Astrocyte of the cerebellum (primary cell): ENCODE results near the gene FABP6.

Experiments
- DNase-seq: peaks from one replicate; pipeline ENCODE4 v3.0.0-alpha.2; 2011; ENCODE audit warnings: low read depth
- H3K4me3 ChIP-seq: 2 replicates; pipeline ENCODE4 v1.5.1; 2011; ENCODE audit warnings: mild to moderate bottlenecking, low read depth, low read length, moderate library complexity
- in situ Hi-C: cut with HindIII; loops from 2 replicates; pipeline ENCODE4 v1.10.0; 2017; ENCODE audit warnings: low sequenced_read_pairs
- TF ChIP-seq, protein P1 (sequence below): IDR thresholded peaks from 2 replicates; pipeline ENCODE4 v1.5.1; 2012; ENCODE audit warnings: low read length, low read depth, moderate library complexity, mild to moderate bottlenecking; ENCODE audit errors: missing control alignments

FABP6 gene

DNA sequence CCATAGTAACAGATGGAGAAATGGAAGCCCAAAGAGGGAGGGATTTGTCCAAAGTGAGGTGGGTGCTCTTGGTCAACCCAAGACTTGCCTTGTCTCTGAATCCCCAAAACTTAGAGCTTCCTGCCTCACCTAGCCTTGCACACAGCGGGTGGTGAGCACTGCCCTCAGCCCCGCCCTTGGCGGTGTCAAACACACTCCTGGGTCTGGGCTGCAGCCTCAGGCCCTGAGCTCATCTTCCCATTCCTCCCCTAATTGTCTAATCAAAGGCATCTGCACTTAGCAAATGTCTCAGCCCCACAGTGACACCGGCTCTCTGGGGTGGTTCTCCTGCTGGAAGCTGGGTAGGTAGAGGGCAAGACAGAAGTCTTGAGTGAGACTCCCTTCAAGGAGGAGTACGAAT is 20.9 kb downstream of the FABP6 start:
- TF ChIP-seq, protein P1, sequence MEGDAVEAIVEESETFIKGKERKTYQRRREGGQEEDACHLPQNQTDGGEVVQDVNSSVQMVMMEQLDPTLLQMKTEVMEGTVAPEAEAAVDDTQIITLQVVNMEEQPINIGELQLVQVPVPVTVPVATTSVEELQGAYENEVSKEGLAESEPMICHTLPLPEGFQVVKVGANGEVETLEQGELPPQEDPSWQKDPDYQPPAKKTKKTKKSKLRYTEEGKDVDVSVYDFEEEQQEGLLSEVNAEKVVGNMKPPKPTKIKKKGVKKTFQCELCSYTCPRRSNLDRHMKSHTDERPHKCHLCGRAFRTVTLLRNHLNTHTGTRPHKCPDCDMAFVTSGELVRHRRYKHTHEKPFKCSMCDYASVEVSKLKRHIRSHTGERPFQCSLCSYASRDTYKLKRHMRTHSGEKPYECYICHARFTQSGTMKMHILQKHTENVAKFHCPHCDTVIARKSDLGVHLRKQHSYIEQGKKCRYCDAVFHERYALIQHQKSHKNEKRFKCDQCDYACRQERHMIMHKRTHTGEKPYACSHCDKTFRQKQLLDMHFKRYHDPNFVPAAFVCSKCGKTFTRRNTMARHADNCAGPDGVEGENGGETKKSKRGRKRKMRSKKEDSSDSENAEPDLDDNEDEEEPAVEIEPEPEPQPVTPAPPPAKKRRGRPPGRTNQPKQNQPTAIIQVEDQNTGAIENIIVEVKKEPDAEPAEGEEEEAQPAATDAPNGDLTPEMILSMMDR = no peak
- no peak for DNase-seq
- H3K4me3 ChIP-seq = no peak overlapping the region
- in situ Hi-C loops = loop anchor here (5.0 kb wide), 1 partner anchor 57 kb away; no protein-coding TSS in a partner anchor

DNA sequence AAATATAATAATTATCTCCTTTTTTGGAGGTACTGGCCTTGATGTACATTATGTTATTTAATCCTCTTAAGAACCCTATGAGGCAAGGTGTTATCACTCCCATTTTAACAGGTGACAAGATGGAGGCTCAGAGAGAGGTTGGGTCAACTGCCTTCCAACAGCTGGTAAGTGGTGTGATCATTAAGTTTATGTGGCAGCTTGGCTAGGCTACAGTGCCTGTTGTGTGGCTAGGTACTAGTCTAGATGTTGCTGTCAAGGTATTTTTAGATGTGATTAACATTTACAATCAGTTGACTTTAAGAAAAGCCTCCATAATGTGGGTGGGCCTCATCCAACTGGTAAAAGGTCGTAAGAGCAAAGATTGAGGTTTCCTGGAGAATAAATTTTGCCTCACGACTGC is 21.5 kb downstream of the FABP6 start:
- TF ChIP-seq, protein P1 = no peak
- in situ Hi-C loops = loop anchor here (5.0 kb wide), 1 partner anchor 56 kb away; no protein-coding TSS in a partner anchor
- H3K4me3 ChIP-seq = no peak overlapping the region
- no peak for DNase-seq

DNA sequence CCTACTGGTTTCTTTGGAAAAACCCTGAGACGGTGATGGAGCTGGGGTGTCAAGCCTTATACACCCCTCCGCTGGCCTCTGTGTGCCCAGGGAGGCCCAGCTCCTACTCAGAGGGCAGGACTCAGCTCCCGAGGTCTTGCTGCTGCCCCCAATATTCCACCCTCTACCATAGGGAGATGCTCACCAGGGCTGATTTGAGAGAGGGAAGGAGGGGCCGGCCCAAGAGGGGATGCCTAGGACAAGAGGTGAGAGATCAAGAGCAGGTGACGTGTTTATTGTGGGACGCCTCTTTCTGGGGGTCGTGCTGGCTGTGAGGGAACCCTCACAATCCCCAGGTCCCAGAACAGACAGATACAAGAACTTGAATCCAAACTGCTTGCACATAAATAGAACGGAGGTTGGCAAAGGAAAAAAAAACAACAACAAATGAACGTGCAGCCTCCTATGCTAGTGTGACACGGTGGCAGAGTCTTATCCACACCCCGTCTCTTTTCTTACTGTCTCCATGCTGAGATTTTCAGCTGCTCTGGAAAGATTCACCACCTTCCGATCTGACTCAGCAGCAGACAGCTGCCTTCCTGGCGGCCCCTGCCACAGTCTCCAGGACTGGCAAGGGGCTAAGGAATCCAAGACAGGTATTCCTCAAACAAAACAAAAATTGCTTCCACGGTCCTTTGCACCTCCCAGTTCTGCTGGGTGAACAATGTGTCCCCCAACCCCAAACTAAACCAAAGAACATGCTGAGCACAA is 22.3 kb downstream of the FABP6 start:
- TF ChIP-seq, protein P1 = no peak
- DNase-seq = no peak
- in situ Hi-C loops = loop anchor here (5.0 kb wide), 1 partner anchor 56 kb away; no protein-coding TSS in a partner anchor
- no peak overlapping the region for H3K4me3 ChIP-seq

DNA sequence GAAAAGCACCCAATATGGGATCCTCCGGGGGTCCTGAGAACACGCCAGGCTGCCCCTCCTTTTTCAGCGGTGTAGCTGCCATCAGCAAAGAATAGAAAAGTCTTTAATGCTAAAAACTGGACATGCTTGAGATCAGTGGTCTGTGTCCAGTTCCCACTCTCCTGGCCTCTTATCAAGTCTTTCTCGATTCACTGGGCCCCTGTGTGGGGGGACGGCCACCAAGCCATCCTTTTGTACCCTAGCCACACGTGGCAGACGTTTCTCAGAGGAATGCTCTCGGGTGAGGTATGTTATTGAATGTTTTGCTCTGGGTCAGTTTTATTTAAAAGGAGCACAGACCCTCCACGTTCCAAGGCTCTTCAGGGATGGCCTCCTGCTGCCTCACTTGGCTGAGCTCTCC is 23.6 kb downstream of the FABP6 start:
- DNase-seq = no peak
- in situ Hi-C loops = loop anchor here (5.0 kb wide), 1 partner anchor 54 kb away; no protein-coding TSS in a partner anchor
- TF ChIP-seq, protein P1 = no peak
- H3K4me3 ChIP-seq = no peak overlapping the region

DNA sequence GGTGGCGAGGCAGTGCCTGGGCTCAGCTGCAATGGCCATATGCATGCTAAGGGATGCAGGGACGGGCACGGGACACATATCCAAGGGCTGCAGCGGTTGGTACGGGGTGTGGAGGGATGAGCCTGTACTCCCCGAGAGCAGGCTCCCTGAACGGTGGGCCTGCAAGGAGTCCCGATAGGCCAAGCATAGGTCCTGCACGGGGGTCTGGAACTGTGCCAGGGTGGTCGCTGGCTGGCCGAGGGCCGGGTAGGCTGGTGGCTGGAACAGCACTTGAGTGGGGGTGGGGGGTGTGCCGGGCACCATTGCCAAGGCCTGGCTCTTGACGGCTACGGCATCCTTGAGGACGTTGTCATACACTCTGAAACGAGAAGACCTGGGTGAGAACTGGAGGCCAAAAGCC is 24.1 kb downstream of the FABP6 start:
- H3K4me3 ChIP-seq = no peak overlapping the region
- in situ Hi-C loops = loop anchor here (5.0 kb wide), 1 partner anchor 54 kb away; no protein-coding TSS in a partner anchor
- TF ChIP-seq, protein P1 = no peak
- DNase-seq = no peak

DNA sequence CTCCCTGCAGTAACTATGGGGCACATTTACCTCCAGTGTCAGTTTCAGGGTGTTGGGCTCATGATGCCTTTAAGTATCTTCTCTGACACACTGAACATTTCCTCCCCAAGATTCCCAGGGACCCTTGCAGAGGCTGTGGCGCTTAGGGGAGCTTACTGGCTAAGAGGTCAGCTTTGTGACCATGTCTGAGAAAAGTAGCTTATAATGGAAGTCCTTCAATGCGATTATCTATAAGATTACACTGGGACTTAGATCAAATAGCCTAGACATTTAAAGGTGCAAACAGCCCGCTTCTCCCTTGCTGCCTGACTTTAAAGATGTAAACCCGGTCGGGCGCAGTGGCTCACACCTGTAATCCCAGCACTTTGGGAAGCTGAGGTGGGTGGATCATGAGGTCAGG is 25.4 kb downstream of the FABP6 start:
- H3K4me3 ChIP-seq = no peak overlapping the region
- in situ Hi-C loops = loop anchor here (5.0 kb wide), 1 partner anchor 53 kb away; no protein-coding TSS in a partner anchor
- no peak for DNase-seq
- TF ChIP-seq, protein P1 = no peak
